GM12878 (cell line): ENCODE data around the gene MANEAL. TPM values are rescaled to one million over a fixed set of nuclear protein-coding genes. Genes with fewer than 3 reads are reported as not detected.
A peak's percentile ranks its signal among the peaks of the same experiment; 100 is the strongest.

Experiments
- E2F4 ChIP-seq: IDR thresholded peaks from 2 replicates; pipeline ENCODE4 v1.6.1; 2012; ENCODE audit warnings: low read depth, low read length, improper control_type of control experiment
- ELK1 ChIP-seq: IDR thresholded peaks from 2 replicates; pipeline ENCODE4 v1.6.1; 2012; ENCODE audit warnings: low read depth, low read length, improper control_type of control experiment
- FOXK2 ChIP-seq: fragments of 450-650 bp; IDR thresholded peaks from 2 replicates; pipeline ENCODE4 v1.6.1; 2017; ENCODE audit warnings: mild to moderate bottlenecking, moderate library complexity
- FOXM1 ChIP-seq: IDR thresholded peaks from 2 replicates; pipeline ENCODE4 v1.6.1; 2012; ENCODE audit warnings: low read depth, mild to moderate bottlenecking, inconsistent platforms, low read length, moderate library complexity
- MLLT1 ChIP-seq: fragments of 450-650 bp; IDR thresholded peaks from 2 replicates; pipeline ENCODE4 v1.6.1; 2016; ENCODE audit warnings: mild to moderate bottlenecking
- MYC ChIP-seq: IDR thresholded peaks from 2 replicates; pipeline ENCODE4 v1.6.1; 2011; ENCODE audit warnings: mild to moderate bottlenecking, low read length, moderate library complexity, inconsistent platforms; ENCODE audit not compliant: insufficient read depth, insufficient replicate concordance, insufficient read length, severe bottlenecking
- NBN ChIP-seq: fragments of 450-650 bp; IDR thresholded peaks from 2 replicates; pipeline ENCODE4 v1.6.1; 2016
- NKRF ChIP-seq: fragments of 450-650 bp; conservative IDR thresholded peaks from 2 replicates; pipeline ENCODE4 v1.6.1; 2017; ENCODE audit warnings: mild to moderate bottlenecking, moderate library complexity
- PKNOX1 ChIP-seq: fragments of 450-650 bp; IDR thresholded peaks from 2 replicates; pipeline ENCODE4 v1.6.1; 2016; ENCODE audit warnings: mild to moderate bottlenecking
- RBBP5 ChIP-seq: fragments of 200-600 bp; sonication (generic); conservative IDR thresholded peaks from 2 replicates; pipeline ENCODE4 v1.6.1; 2016
- SP1 ChIP-seq: IDR thresholded peaks from one replicate; pipeline ENCODE4 v1.6.1; 2011; ENCODE audit warnings: low read depth, low read length
- ZBTB40 ChIP-seq: fragments of 450-650 bp; IDR thresholded peaks from 2 replicates; pipeline ENCODE4 v1.6.1; 2016; ENCODE audit warnings: mild to moderate bottlenecking, moderate library complexity, borderline replicate concordance
- ZZZ3 ChIP-seq: IDR thresholded peaks from 2 replicates; pipeline ENCODE4 v1.6.1; 2011; ENCODE audit warnings: low read depth; ENCODE audit not compliant: control insufficient read depth, insufficient read length
- polyA plus RNA-seq, 11 experiments: library from polyadenylated mRNA; depleted of rRNA in 4 of 11; unstranded in 6 of 11; stranded (reverse) in 5 of 11; fragments of >200 nt; fragmentation: Nextera tagmentation in 4 of 11; fragmentation: Illumina TruSeq in 1 of 11; extraction: Ambion mirVana in 4 of 11; extraction: Trizol in 1 of 11; gene quantifications; 1 replicate in 1 of 11; 2 replicates in 10 of 11; pipeline versions ENCODE4 v1.2.1 to v1.2.3, GENCODE V29; 2011 to 2016; ENCODE audit warnings: inconsistent platforms in 2 of 11, missing spikeins in 2 of 11, low read depth in 1 of 11
- total RNA-seq, 4 experiments: library from RNA; depleted of rRNA in 3 of 4; stranded (reverse); fragments of >200 nt in 3 of 4; fragmentation: Illumina TruSeq in 1 of 4; extraction: Trizol in 1 of 4; gene quantifications; 2 replicates each; pipeline versions ENCODE4 v1.2.1 to v1.2.3, GENCODE V29; 2013 to 2021

Gene MANEAL
- total and polyA plus RNA-seq, 10 of the 15 experiments (the other 5 are each of a cell fraction or from before 2014, with no cell fraction given) = 0.83 to 11.1 (median 5.7) TPM

- TF ChIP-seq MYC (no peak), SP1 (no peak), ZBTB40 (no peak; the same call in 1 of the 2 replicates), PKNOX1 (no peak), E2F4 (no peak), ZZZ3 (no peak), FOXM1 (no peak), RBBP5 (no peak), NBN (no peak), ELK1 (no peak), FOXK2 (no peak), MLLT1 (no peak), NKRF (0 out of 2 replicates have a peak, but pooled peaks have one; percentile 22)
These were observed 1.9 kb downstream of the MANEAL start (continued) for GRCh38 chr1:37795340-37796125.
